Non-pigmented ciliary epithelial cell (primary cell): ENCODE results near the gene ADAMTS16.

Experiments used
- DNase-seq: peaks from one replicate; pipeline ENCODE4 v3.0.0-alpha.2; 2010; ENCODE audit warnings: low read depth

The ADAMTS16 gene

GRCh38 chr5:5317976-5318375 is 177.8 kb downstream of the ADAMTS16 start:
- DNase-seq = no peak

GRCh38 chr5:5318426-5319190 is 178.5 kb downstream of the ADAMTS16 start:
- no peak for DNase-seq

GRCh38 chr5:5320062-5320805 is 180.1 kb downstream of the ADAMTS16 start:
- no peak for DNase-seq

GRCh38 chr5:5321137-5321536 is 181.0 kb downstream of the ADAMTS16 start:
- DNase-seq = no peak

GRCh38 chr5:5323551-5323950 is 183.4 kb downstream of the ADAMTS16 start:
- no peak for DNase-seq

DNA sequence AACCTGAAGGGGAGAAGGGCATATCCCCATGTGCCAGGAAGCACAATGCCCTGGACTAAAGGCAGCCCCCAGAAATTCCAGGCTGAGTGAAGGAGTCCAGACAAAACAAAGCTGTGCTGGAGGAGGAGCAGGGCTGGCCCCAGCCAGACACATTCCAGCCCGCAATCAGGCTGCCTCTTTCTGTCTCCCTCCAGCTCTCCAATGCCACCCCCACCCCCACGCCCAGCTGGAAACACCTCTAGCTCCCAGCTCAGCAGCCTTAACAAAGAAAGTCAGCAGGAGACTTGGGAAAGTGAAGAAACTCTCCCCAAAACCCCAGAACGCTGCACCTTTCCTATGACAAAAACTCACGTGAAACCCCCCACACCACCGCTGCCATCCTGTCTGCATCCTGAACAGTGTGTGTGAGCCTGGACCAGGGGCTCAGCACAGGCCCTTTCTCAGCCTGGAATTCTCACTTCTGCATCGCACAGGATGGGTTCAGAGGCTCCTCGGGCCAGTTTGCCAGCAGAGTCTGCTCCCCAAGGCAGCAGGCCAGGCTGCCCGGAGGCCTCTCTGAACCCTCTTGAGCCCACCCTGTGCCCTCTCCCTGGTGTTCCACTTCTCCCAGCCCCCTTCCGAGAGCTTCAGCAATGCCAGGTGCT is 186.1 kb downstream of the ADAMTS16 start:
- no peak for DNase-seq

- DNase-seq = no peak
These were observed 187.0 kb downstream of the ADAMTS16 start for GRCh38 chr5:5327126-5327525.

DNA sequence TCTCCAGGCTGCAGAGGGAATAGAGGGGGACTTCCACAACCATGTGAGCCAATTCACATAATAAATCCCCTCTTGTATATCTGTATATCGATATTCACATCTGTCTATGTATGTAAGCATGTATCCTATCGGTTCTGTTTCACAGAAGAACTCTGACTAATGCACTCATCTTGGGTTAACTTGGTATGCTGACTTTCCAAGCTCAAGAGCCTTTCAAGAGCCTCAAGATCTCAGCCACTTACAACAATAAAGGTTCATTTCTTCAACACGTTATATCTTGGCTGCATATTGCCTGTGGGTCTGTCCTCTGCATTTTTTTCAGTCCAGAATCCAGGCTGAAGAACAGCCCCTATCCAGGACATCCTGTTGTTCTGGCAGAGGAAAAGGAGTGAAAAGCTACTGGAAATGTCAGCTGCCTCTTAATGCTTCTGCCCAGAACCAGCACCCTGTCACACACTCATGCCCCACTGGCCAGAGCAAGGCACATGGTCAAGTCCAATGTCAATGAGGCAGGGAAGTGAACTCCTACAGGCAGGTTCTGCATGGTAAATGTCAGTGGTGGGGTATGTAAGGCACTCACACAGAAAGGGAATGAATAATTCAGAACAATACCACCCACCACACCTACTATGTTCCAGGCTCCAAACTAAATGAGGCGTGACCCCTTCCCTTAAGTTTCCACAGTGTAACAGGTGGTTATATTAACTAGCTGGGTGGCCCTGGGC is 190.8 kb downstream of the ADAMTS16 start:
- DNase-seq = no peak

DNA sequence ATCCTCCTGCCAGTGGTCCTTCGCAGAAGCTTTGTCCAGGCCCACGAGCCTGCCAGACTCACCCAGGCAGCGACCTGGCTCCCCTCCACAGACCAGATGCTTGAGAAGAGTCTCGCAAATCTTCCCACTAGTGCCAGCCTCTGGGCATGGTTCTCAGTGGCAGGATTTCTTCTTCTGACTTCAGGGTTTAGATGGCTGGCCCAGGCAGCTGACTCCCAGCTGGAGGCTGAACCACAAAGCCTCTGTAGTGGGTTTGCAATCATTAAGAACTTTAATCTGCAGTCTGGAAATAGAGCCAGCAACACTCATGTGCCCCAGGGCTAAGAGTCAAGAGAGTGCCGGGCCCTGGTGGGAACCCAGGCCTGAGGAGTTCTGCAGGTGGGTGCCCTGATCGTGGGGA is 191.7 kb downstream of the ADAMTS16 start:
- no peak for DNase-seq

- no peak for DNase-seq
These were observed 192.2 kb downstream of the ADAMTS16 start for GRCh38 chr5:5332287-5332686.

DNA sequence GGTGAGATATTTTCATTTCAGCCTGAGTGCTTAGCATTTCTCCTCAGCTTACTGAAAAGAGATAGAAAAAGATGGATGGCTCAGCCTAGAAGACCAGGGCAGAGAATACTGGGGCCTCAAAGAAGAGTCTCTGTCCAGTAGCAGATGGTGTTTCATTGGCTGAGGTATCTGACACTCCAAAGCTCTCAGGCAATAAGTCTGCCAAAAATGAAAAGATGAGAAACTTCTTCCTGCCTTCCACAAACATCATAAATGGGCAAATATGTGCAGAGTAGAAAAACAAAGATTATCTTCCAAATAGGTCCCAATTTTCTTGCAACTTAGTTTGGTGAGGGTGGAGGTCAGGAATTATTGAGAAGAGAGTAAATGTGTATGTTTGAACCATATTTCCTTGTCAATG is 195.0 kb downstream of the ADAMTS16 start:
- DNase-seq = no peak

DNA sequence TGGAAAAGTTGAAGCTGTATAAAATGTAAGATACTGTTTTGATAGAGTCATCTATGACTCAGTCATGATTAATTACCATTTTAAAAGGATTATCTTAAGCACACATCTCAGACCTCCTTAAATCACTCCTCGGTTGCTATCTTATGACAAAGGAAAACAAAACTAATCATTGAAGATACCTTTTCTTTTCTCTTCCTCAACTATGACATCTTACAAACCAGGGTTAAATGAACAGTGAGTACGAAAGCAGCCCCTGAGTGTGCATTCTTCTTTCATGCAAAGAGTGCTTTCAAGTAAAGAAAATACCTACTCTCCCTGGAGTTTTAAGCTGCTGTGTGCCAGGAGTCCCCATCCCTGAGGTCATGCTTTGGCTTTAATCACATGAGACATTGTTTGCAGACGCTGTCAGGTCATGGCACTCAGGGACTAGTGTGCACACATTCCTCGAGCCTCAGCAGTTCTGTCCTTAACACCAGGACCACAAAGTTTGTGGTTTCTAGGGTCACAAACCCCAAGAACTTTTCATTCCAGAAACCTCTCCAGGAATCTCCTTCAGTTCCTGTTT is 195.7 kb downstream of the ADAMTS16 start:
- no peak for DNase-seq

DNA sequence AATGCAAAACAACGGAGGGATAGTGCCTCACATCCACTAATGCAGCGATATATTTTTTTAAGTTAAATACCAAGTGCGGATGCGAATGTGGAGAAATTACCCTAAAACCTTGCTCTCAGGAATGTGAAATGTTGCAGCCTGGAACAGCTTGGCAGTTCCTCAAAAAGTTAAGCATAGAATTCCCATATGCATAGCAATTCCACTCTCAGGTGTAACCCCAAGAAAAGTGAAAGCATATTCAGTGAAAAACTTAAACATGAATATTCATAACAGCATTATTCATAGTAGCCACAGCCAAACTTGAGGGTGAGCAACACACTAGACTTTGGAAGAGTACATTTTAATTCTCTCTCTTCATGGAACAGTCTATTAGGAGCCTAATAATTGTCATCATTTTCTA is 199.1 kb downstream of the ADAMTS16 start:
- no peak for DNase-seq

DNA sequence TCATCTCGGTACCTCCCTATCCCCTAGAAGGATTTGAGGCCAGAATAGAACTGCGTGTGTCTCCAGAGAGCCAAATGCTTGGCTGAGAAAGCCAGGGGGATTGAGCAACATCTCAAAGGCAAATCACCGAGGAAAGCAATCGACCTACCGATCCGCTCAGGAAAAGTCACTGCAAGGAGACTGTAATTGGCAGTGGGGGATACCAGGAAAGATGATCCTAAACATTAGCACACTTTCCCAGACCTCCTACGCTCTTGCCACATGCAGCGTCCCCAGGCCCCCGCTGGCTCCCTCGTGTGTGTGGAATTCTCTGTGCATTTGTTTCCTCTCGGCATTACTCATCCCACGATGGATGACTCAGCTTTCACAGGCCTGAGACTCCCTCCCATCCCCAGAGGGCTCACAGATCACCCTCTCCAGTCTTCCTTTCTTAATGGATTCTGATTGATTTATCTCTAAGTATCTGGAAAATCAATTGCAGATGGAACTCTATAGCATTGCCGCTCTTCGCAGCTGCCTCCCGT is 200.1 kb downstream of the ADAMTS16 start:
- DNase-seq = peak; percentile 88

GRCh38 chr5:5341531-5342292 is 201.6 kb downstream of the ADAMTS16 start:
- no peak for DNase-seq

- no peak for DNase-seq
These were observed 202.7 kb downstream of the ADAMTS16 start for GRCh38 chr5:5342784-5343183.

DNA sequence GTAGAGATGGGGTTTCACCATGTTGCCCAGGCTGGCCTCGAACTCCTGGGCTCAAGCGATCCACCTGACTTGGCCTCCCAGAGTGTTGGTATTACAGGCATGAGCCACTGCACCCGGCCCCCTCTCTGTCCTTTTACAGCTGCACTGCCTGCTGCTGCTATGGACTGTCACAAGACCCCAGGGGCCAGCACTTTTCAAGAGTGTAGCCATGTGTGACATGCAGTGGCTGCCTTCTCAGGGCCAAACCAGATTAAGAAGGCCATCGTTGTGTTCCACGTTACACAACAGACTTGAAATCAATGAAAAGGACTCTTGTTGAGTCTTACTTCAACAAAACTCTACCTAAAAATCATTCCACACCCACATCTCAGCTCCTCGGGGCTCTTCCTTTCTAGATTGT is 203.4 kb downstream of the ADAMTS16 start:
- DNase-seq = no peak

GRCh38 chr5:5344051-5344571 is 204.0 kb downstream of the ADAMTS16 start:
- no peak for DNase-seq

DNA sequence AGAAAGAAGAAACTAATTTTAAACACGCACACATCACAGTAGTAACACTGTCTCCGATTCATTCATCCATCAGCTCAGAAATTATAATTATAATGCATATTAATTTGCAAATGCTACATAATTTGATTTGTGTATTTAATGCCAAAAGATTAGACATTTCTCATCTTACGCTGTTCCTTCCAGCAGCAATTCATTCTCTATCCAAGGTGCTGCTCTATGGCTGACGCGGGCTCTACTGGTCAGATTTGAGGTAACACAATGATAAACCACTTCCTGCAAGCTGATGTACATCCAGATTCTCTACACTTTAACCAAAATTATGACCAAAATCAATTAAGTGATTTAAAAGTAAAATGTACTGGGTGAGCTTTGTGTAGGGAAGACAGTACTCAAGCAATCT is 204.5 kb downstream of the ADAMTS16 start:
- DNase-seq = no peak

DNA sequence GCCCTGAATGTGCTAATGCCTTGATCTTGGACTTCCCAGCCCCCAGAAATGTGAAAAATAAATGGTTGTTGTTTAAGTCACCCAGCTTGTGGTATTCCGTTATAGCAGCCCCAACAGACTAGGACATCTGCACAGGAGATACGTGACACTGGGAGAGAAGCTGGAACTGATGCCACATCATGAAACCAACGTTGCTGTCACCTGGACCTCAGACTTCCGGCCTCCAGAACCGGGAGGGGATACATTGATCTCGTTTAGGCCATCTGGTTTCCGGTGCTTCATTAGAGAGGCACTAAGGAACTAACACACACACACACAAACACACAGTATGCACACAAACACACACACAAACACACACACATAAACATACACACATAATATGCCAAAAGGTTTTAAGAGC is 207.3 kb downstream of the ADAMTS16 start:
- no peak for DNase-seq

GRCh38 chr5:5348135-5348534 is 208.0 kb downstream of the ADAMTS16 start:
- no peak for DNase-seq
